ENCODE results near the gene SPRR2G.
"Not testable (repeated sequence)": the region's sequence is repeated elsewhere in the genome, so short reads cannot be mapped to it uniquely, and the experiment has no call there.

The SPRR2G gene

GRCh38 chr1:153150846-153151245 lies at the start of gene SPRR2G:
SPRR2G (minus strand) TSS chr1:153150890; CDS start chr1:153150110, 780 bp downstream.
- Histone ChIP-seq H3K36me3 (replicated peaks) (no peaks in the 10 kb centered on the region), H3K27ac (no peak within 1 kb of the TSS), H3K4me3 (ENCODE audit: low read depth, low read length) (no peak within 1 kb of the TSS), H3K27me3 (replicated peaks) (no peaks in the 10 kb centered on the region)
- no peak for TF ChIP-seq CTCF (IDR thresholded peaks at IDR 0.05; ENCODE audit: low read depth, low read length, missing control alignments)
- in situ Hi-C loops (cut with HindIII; ENCODE audit: low pct_ligation_motif_present, low sequenced_read_pairs) = no loop called here
- no peak for DNase-seq

GRCh38 chr1:153195216-153195615 lies 44.5 kb upstream of the SPRR2G start:
- no peak for TF ChIP-seq CTCF (IDR thresholded peaks at IDR 0.05; ENCODE audit: low read depth, low read length, missing control alignments)
- H3K27me3 ChIP-seq (replicated peaks) = no peaks in the 10 kb centered on the region
- H3K4me3 ChIP-seq (ENCODE audit: low read depth, low read length) = no peak overlapping the region
- DNase-seq = no peak
- in situ Hi-C loops (cut with HindIII; ENCODE audit: low pct_ligation_motif_present, low sequenced_read_pairs) = no loop called here
- H3K36me3 ChIP-seq (replicated peaks) = no peaks in the 10 kb centered on the region
- no peak overlapping the region for H3K27ac ChIP-seq

GRCh38 chr1:153194331-153195050 lies 43.8 kb upstream of the SPRR2G start:
- DNase-seq = no peak
- TF ChIP-seq CTCF (IDR thresholded peaks at IDR 0.05; ENCODE audit: low read depth, low read length, missing control alignments) = no peak
- in situ Hi-C loops (cut with HindIII; ENCODE audit: low pct_ligation_motif_present, low sequenced_read_pairs) = no loop called here
- Histone ChIP-seq H3K27ac (no peak overlapping the region), H3K27me3 (replicated peaks) (no peaks in the 10 kb centered on the region), H3K36me3 (replicated peaks) (no peaks in the 10 kb centered on the region), H3K4me3 (ENCODE audit: low read depth, low read length) (no peak overlapping the region)

- DNase-seq = no peak
- Histone ChIP-seq H3K4me3 (ENCODE audit: low read depth, low read length) (no peak overlapping the region), H3K27ac (no peak overlapping the region), H3K27me3 (replicated peaks) (no peaks in the 10 kb centered on the region), H3K36me3 (replicated peaks) (no peaks in the 10 kb centered on the region)
- in situ Hi-C loops (cut with HindIII; ENCODE audit: low pct_ligation_motif_present, low sequenced_read_pairs) = no loop called here
- peak; percentile 21 for TF ChIP-seq CTCF (IDR thresholded peaks at IDR 0.05; ENCODE audit: low read depth, low read length, missing control alignments)
Measured at GRCh38 chr1:153192697-153193096, 42.0 kb upstream of the SPRR2G start.

- no peak for TF ChIP-seq CTCF (IDR thresholded peaks at IDR 0.05; ENCODE audit: low read depth, low read length, missing control alignments)
- in situ Hi-C loops (cut with HindIII; ENCODE audit: low pct_ligation_motif_present, low sequenced_read_pairs) = no loop called here
- DNase-seq = no peak
- Histone ChIP-seq H3K4me3 (ENCODE audit: low read depth, low read length) (no peak overlapping the region), H3K27me3 (replicated peaks) (no peaks in the 10 kb centered on the region), H3K27ac (no peak overlapping the region), H3K36me3 (replicated peaks) (no peaks in the 10 kb centered on the region)
Measured at GRCh38 chr1:153190373-153190772, 39.7 kb upstream of the SPRR2G start.

- H3K27ac ChIP-seq; H3K4me3 ChIP-seq (ENCODE audit: low read depth, low read length); in situ Hi-C loops (cut with HindIII; ENCODE audit: low pct_ligation_motif_present, low sequenced_read_pairs); DNase-seq; H3K36me3 ChIP-seq (replicated peaks); H3K27me3 ChIP-seq (replicated peaks): not testable (repeated sequence)
Measured at GRCh38 chr1:153188301-153188700, 37.6 kb upstream of the SPRR2G start.

All from brain microvascular endothelial cell (primary cell).